ENCODE measurements around the gene SPACA4. TPM values are rescaled to one million over a fixed set of nuclear protein-coding genes. Genes with fewer than 3 reads are reported as not detected.

SPACA4 gene
- total RNA-seq, 1 experiment from 2014 or later: not detected

DNA sequence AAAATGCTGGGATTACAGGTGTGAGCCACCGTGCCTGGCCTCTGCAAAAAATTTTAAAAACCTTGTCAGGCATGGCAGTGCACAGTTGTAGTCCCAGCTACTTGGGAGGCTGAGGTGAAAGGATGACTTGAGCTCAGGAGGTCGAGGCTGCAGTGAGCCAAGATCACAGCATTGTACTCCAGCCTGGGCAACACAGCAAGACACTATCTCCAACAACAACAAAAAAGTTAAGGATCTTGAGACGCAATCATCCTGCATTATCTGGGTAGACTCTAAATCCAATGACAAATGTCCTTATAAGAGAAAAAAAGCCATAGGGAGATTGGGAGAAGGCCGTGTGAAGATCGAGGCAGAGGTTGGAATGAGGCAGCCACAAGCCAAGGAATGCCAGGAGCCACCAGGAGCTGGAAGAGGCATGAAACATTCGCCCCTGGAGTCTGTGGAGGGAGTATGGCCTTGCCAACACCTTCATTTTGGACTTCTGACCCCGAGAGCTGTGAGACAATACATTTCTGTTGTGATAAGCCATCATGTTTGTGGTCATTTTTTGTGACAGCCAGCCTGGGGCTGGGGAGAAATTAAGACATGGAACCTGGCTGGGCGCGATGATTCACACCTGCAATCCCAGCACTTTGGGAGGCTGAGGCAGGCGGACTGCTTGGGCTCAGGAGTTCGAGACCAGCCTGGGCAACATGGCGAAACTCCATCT lies 44.6 kb downstream of the SPACA4 start:
- Histone ChIP-seq H3K4me3 (ENCODE audit: low read depth, low read length) (no peak overlapping the region), H3K4me1 (no peaks in the 10 kb centered on the region), H3K27me3 (replicated peaks; ENCODE audit: control insufficient read depth, insufficient read depth, low read length) (no peaks in the 10 kb centered on the region), H3K9me3 (no peaks in the 10 kb centered on the region), H3K36me3 (ENCODE audit: control insufficient read depth, insufficient read depth, low read length) (no peaks in the 10 kb centered on the region)
- Mint-ChIP-seq H3K27ac (ENCODE audit: unreplicated experiment) (no peak overlapping the region), H3K4me1 (ENCODE audit: low read depth, unreplicated experiment) (peaks cover 8% of the 10 kb centered on the region), H3K9me3 (ENCODE audit: unreplicated experiment) (no peaks in the 10 kb centered on the region), H3K36me3 (ENCODE audit: insufficient read depth, unreplicated experiment) (no peaks in the 10 kb centered on the region), H3K4me3 (ENCODE audit: unreplicated experiment) (no peak overlapping the region), H3K27me3 (ENCODE audit: insufficient read depth, unreplicated experiment) (no peaks in the 10 kb centered on the region)
- CTCF ChIA-PET: interaction anchor here (0.6 to 1.0 kb wide), 3 partner anchors 8 to 323 kb away, joined by 3 to 5 read pairs (median 4); no protein-coding TSS in a partner anchor
- DNase-seq: no peak
- TF ChIP-seq CTCF (IDR thresholded peaks at IDR 0.05; ENCODE audit: insufficient read depth in 1 of 2, low read depth in 1 of 2, low read length in 1 of 2, severe bottlenecking in 1 of 2, unreplicated experiment in 1 of 2): no peak
- BruUV-seq (replicated peaks): no TSS peak
- intact Hi-C loops (cut with micrococcal nuclease; ENCODE audit: unreplicated experiment): no loop called here
- POLR2A ChIA-PET: no interaction called here

GRCh38 chr19:48651683-48652048 lies 45.1 kb downstream of the SPACA4 start:
- BruUV-seq (replicated peaks): no TSS peak
- Mint-ChIP-seq H3K27ac (ENCODE audit: unreplicated experiment) (no peak overlapping the region), H3K27me3 (ENCODE audit: insufficient read depth, unreplicated experiment) (no peaks in the 10 kb centered on the region), H3K36me3 (ENCODE audit: insufficient read depth, unreplicated experiment) (no peaks in the 10 kb centered on the region), H3K4me3 (ENCODE audit: unreplicated experiment) (no peak overlapping the region), H3K4me1 (ENCODE audit: low read depth, unreplicated experiment) (peaks cover 6% of the 10 kb centered on the region), H3K9me3 (ENCODE audit: unreplicated experiment) (no peaks in the 10 kb centered on the region)
- Histone ChIP-seq H3K27me3 (replicated peaks; ENCODE audit: control insufficient read depth, insufficient read depth, low read length) (no peaks in the 10 kb centered on the region), H3K9me3 (no peaks in the 10 kb centered on the region), H3K4me3 (ENCODE audit: low read depth, low read length) (no peak overlapping the region), H3K4me1 (no peaks in the 10 kb centered on the region), H3K36me3 (ENCODE audit: control insufficient read depth, insufficient read depth, low read length) (no peaks in the 10 kb centered on the region)
- no peak for DNase-seq
- TF ChIP-seq CTCF (IDR thresholded peaks at IDR 0.05; ENCODE audit: insufficient read depth in 1 of 2, low read depth in 1 of 2, low read length in 1 of 2, severe bottlenecking in 1 of 2, unreplicated experiment in 1 of 2): no peak
- CTCF ChIA-PET: interaction anchor here (0.6 to 1.0 kb wide), 3 partner anchors 8 to 324 kb away, joined by 3 to 5 read pairs (median 4); no protein-coding TSS in a partner anchor
- intact Hi-C loops (cut with micrococcal nuclease; ENCODE audit: unreplicated experiment): no loop called here
- POLR2A ChIA-PET: interaction anchor here (0.5 kb wide), 1 partner anchor 185 kb away, joined by 8 read pairs; the partner anchor contains the start of gene HSD17B14

- no peaks in the 10 kb centered on the region for H3K9me3 ChIP-seq
- intact Hi-C loops (cut with micrococcal nuclease; ENCODE audit: unreplicated experiment): no loop called here
- no peak for DNase-seq
Observed at GRCh38 chr19:48654299-48655059, 47.9 kb downstream of the SPACA4 start.

More at GRCh38 chr19:48654299-48655059, 47.9 kb downstream of the SPACA4 start:
- H3K27me3 Mint-ChIP-seq (ENCODE audit: insufficient read depth, unreplicated experiment): no peaks in the 10 kb centered on the region
- CTCF ChIA-PET: interaction anchor here (0.6 kb wide), 1 partner anchor 841 kb away, joined by 3 read pairs; no protein-coding TSS in a partner anchor
- Histone ChIP-seq H3K27me3 (replicated peaks; ENCODE audit: control insufficient read depth, insufficient read depth, low read length) (no peaks in the 10 kb centered on the region), H3K4me3 (ENCODE audit: low read depth, low read length) (no peak overlapping the region), H3K36me3 (ENCODE audit: control insufficient read depth, insufficient read depth, low read length) (no peaks in the 10 kb centered on the region), H3K4me1 (no peaks in the 10 kb centered on the region)
- BruUV-seq (replicated peaks): no TSS peak
- no peaks in the 10 kb centered on the region for H3K36me3 Mint-ChIP-seq (ENCODE audit: insufficient read depth, unreplicated experiment)
- TF ChIP-seq CTCF (IDR thresholded peaks at IDR 0.05; ENCODE audit: insufficient read depth in 1 of 2, low read depth in 1 of 2, low read length in 1 of 2, severe bottlenecking in 1 of 2, unreplicated experiment in 1 of 2): no peak
- H3K4me3 Mint-ChIP-seq (ENCODE audit: unreplicated experiment): no peak overlapping the region
- H3K27ac Mint-ChIP-seq (ENCODE audit: unreplicated experiment): no peak overlapping the region
- POLR2A ChIA-PET: no interaction called here
- H3K4me1 Mint-ChIP-seq (ENCODE audit: low read depth, unreplicated experiment): no peaks in the 10 kb centered on the region
- H3K9me3 Mint-ChIP-seq (ENCODE audit: unreplicated experiment): no peaks in the 10 kb centered on the region
